Psoas muscle (tissue), 8 donors: Measurements from ENCODE around the gene CRYZ. TPM values are rescaled to one million over a fixed set of nuclear protein-coding genes. Genes with fewer than 3 reads are reported as not detected.

Experiments
- ATAC-seq, 4 donors: fragments of 200-7000 bp; cut with Tn5 transposase; one replicate each; pipeline ENCODE4 v1.9.1; 2020; ENCODE audit warnings: moderate library complexity in 3 of 4, mild to moderate bottlenecking in 2 of 4
- DNase-seq, 2 donors: peaks; one replicate each; pipeline ENCODE4 v3.0.0-alpha.2; 2020
- H3K27ac ChIP-seq: fragments of 200-600 bp; one replicate; pipeline ENCODE4 v1.8.0; 2022
- H3K27me3 ChIP-seq, 3 donors: fragments of 200-600 bp in 1 of 3; one replicate each; pipeline versions ENCODE4 v1.6.1 to v1.8.0; 2013 to 2022; ENCODE audit warnings: low read length in 2 of 3, mild to moderate bottlenecking in 2 of 3, moderate library complexity in 1 of 3; ENCODE audit not compliant: insufficient read depth in 3 of 3
- H3K36me3 ChIP-seq, 2 donors: fragments of 200-600 bp in 1 of 2; one replicate each; pipeline versions ENCODE4 v1.6.1 to v1.8.0; 2013 to 2022; ENCODE audit warnings: low read depth in 1 of 2, mild to moderate bottlenecking in 1 of 2, moderate library complexity in 1 of 2; ENCODE audit not compliant: insufficient read depth in 1 of 2
- H3K4me1 ChIP-seq: fragments of 200-600 bp; one replicate; pipeline ENCODE4 v1.8.0; 2022
- H3K4me3 ChIP-seq: fragments of 200-600 bp; one replicate; pipeline ENCODE4 v1.8.0; 2022; ENCODE audit warnings: mild to moderate bottlenecking
- H3K9me3 ChIP-seq: fragments of 200-600 bp; one replicate; pipeline ENCODE4 v1.8.0; 2022
- WGBS, 3 donors: extraction: QIAGEN DNeasy Blood & Tissue Kit; methylation state at CpG; one replicate each; pipeline versions ENCODE4 v1.1.6 to v1.1.7; 2013; 5-methylcytosine and 5-hydroxymethylcytosine counted together
- intact Hi-C, 2 donors: fragments of 100-400 bp; cut with DNase I; formaldehyde crosslinking; loops; one replicate each; pipeline versions ENCODE4 v1.11.0 to v1.14.2; 2022
- polyA plus RNA-seq, 3 donors: library from polyadenylated mRNA; stranded (reverse); fragments of 200-250 nt; gene quantifications; one replicate each; pipeline ENCODE4 v1.2.3, GENCODE V29; 2013
- total RNA-seq, 4 donors: library from RNA; stranded (reverse); fragmentation: NEBNext Ultra II Directional in 2 of 4; extraction: Animal tissue kit (Norgen Biotek cat#: 25700) in 2 of 4; gene quantifications; one replicate each; pipeline versions ENCODE4 v1.2.1 to v1.2.4, GENCODE V29; 2021 to 2023
- TF ChIP-seq, protein P1 (sequence below): fragments of 200-600 bp; IDR thresholded peaks from one replicate; pipeline ENCODE4 v1.8.0; 2022; ENCODE audit warnings: antibody characterized with exemption
- donor health status: healthy with polysubstance abuse.
- donor health status: DM: no; HTN: no; CAD: no; lungs with moderate emphysema.
- donor health status: Bipolar disorder and iron deficiency.
- donor health status: healthy.
- donor health status: DM: yes; HTN: yes; CAD: no.
- donor health status: DM: no; HTN: no; CAD: no.
- donor health status: DM: no; HTN: no; CAD: no.
- donor health status: DM: yes; HTN: yes; CAD: no.

CRYZ gene
- total and polyA plus RNA-seq, 7 donors = 7.6 to 36.1 (median 14.2) TPM

GRCh38 chr1:74713849-74714248 is 19.0 kb downstream of the CRYZ start:
- no peaks in the 10 kb centered on the region for H3K9me3 ChIP-seq
- peaks cover 7 to 96% of the 10 kb centered on the region in 2 donors for H3K36me3 ChIP-seq
- no peak for ATAC-seq
- TF ChIP-seq, protein P1, sequence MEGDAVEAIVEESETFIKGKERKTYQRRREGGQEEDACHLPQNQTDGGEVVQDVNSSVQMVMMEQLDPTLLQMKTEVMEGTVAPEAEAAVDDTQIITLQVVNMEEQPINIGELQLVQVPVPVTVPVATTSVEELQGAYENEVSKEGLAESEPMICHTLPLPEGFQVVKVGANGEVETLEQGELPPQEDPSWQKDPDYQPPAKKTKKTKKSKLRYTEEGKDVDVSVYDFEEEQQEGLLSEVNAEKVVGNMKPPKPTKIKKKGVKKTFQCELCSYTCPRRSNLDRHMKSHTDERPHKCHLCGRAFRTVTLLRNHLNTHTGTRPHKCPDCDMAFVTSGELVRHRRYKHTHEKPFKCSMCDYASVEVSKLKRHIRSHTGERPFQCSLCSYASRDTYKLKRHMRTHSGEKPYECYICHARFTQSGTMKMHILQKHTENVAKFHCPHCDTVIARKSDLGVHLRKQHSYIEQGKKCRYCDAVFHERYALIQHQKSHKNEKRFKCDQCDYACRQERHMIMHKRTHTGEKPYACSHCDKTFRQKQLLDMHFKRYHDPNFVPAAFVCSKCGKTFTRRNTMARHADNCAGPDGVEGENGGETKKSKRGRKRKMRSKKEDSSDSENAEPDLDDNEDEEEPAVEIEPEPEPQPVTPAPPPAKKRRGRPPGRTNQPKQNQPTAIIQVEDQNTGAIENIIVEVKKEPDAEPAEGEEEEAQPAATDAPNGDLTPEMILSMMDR = no peak
- no peak for DNase-seq
- no peak overlapping the region for H3K27ac ChIP-seq
- intact Hi-C loops = no loop called here
- H3K4me1 ChIP-seq = no peaks in the 10 kb centered on the region
- WGBS, 3 donors = 81 to 93% (median 89%) methylated on average over 3 of the region's 3 CpGs
- no peak overlapping the region for H3K4me3 ChIP-seq
- no peaks in the 10 kb centered on the region for H3K27me3 ChIP-seq

- intact Hi-C loops = no loop called here
- TF ChIP-seq, protein P1 = no peak
- WGBS, 3 donors = 64 to 73% (median 73%) methylated on average over 1 of the region's 1 CpG
- Histone ChIP-seq H3K9me3 (no peaks in the 10 kb centered on the region), H3K27me3 (no peaks in the 10 kb centered on the region), H3K4me1 (no peaks in the 10 kb centered on the region), H3K27ac (no peak overlapping the region), H3K36me3 (peaks cover 7 to 89% of the 10 kb centered on the region in 2 donors), H3K4me3 (no peak overlapping the region)
- DNase-seq (no peak), ATAC-seq (no peak)
These were observed 20.0 kb downstream of the CRYZ start for GRCh38 chr1:74712881-74713280.

DNA sequence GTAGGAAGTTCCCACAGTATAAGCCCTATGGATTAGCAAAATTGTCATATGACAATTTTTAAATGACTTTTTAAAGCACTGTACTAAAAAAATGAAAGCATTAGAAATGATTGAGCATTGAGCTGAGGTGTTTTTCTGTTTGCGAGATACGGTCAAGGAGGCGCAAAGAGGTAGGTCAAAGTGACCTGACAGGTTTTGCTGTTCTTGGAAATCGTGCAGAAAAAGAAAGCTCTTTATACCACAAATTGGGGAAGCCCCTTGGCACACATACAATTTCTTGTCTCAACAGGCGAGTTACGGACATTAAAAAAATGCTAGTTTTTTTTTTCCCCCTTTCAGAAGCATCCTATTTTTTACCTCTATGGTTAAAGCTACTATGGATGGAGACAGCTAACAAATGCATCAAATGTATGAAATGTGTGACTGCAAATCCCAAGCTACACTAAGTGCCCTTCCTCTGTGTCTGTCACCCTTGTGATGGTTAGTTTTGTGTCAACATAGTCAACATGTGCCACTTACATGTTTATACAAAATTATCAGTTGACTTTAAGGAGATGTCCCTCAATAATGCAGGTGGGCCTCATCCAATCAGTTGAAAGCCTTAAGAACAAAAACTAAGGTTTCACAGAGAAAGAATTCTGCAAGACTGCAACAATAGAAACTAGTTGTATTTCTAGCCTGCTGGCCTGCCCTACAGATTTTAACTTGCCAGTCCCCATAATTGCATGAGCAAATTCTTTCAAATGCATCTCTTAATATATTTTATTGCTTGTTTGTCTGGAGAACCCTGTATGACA is 29.3 kb downstream of the CRYZ start:
- TF ChIP-seq, protein P1 = no peak
- WGBS, 3 donors = 83 to 91% (median 91%) methylated on average over 6 of the region's 6 CpGs
- no peak overlapping the region for H3K4me3 ChIP-seq
- intact Hi-C loops = no loop called here
- no peak for ATAC-seq
- no peak overlapping the region for H3K27ac ChIP-seq
- peaks cover 7 to 50% of the 10 kb centered on the region in 2 donors for H3K36me3 ChIP-seq
- H3K9me3 ChIP-seq = no peaks in the 10 kb centered on the region
- no peak for DNase-seq
- no peaks in the 10 kb centered on the region for H3K27me3 ChIP-seq
- no peaks in the 10 kb centered on the region for H3K4me1 ChIP-seq

DNA sequence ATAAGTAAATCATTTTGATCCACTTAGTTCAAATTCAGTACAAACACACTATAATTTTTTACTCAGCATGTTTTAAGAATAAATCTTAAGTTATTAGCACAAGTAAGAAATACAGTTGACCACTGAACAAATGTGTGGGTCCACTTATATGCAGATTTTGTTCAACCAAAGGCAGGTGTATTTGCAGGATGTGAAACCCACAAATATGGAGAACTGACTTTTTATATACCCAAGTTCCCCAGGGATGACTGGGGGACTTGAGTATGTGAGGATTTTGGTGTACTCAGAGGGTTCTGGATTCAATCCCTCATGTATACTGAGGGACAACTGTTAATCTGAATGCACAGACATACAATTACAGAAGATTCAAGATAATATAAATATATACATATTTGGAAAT is 33.5 kb downstream of the CRYZ start:
- no peak overlapping the region for H3K27ac ChIP-seq
- H3K4me3 ChIP-seq = no peak overlapping the region
- no peaks in the 10 kb centered on the region for H3K4me1 ChIP-seq
- DNase-seq (no peak), ATAC-seq (no peak)
- intact Hi-C loops = no loop called here
- no peaks in the 10 kb centered on the region for H3K27me3 ChIP-seq
- peaks cover 5 to 20% of the 10 kb centered on the region in 2 donors for H3K36me3 ChIP-seq
- no peaks in the 10 kb centered on the region for H3K9me3 ChIP-seq
- TF ChIP-seq, protein P1 = no peak

DNA sequence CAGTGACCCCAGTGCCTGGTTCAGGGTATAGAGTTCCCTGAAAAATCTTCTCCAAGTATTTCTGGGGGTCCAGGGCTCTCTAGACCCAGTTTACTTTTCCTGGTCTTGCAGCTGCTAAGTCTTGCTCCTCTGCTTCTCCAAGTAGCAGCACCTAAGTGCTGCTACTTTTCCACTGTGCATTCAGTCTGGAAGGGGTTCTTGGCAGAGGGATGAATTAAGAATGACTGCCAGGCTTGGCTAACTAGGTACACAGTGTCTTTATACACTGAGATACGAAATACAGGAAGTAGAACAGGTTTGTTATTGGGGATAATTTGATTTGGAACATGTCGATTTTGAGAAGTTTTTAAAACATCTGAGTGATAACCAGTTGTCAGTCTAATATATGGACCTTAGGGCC is 35.0 kb downstream of the CRYZ start:
- DNase-seq = no peak
- peaks cover 5 to 9% of the 10 kb centered on the region in 2 donors for H3K36me3 ChIP-seq
- H3K9me3 ChIP-seq = no peaks in the 10 kb centered on the region
- no peaks in the 10 kb centered on the region for H3K4me1 ChIP-seq
- no peak overlapping the region for H3K4me3 ChIP-seq
- ATAC-seq = no peak
- intact Hi-C loops = no loop called here
- TF ChIP-seq, protein P1 = no peak
- no peak overlapping the region for H3K27ac ChIP-seq
- no peaks in the 10 kb centered on the region for H3K27me3 ChIP-seq
- 70 to 83% (median 71%) methylated on average over 2 of the region's 2 CpGs for WGBS, 3 donors
